MCF 10A (cell line): ENCODE results near the gene PRKG1. TPM values are rescaled to one million over a fixed set of nuclear protein-coding genes. Genes with fewer than 3 reads are reported as not detected.

Source experiments
- BruUV-seq: library from RNA; stranded (reverse); fragments of 400-500 nt; replicated peaks from 2 replicates; lab custom pipeline; 2021; lab: Mats Ljungman, UMichigan
- CTCF ChIA-PET: fragments of 300-600 bp; sonication (Branson Sonifier 250); formaldehyde crosslinking; extraction: SDS; loops from one replicate; lab custom pipeline; 2021; ENCODE audit warnings: antibody characterized with exemption, inconsistent platforms; lab: Yijun Ruan, JAX
- POLR2A ChIA-PET: fragments of 300-600, 350-650 bp; sonication (Branson Sonifier 250); formaldehyde crosslinking; extraction: SDS; loops from one replicate; lab custom pipeline; 2020; ENCODE audit warnings: antibody characterized with exemption, inconsistent platforms; lab: Yijun Ruan, JAX
- DNase-seq: peaks from one replicate; pipeline ENCODE4 v3.0.0-alpha.2; 2018; ENCODE audit not compliant: unreplicated experiment
- H3K27ac Mint-ChIP-seq: one replicate; pipeline ENCODE4 v1.8.0; 2022; ENCODE audit warnings: mild to moderate bottlenecking, low read depth, mixed read lengths; ENCODE audit not compliant: unreplicated experiment
- H3K27me3 Mint-ChIP-seq: one replicate; pipeline ENCODE4 v1.8.0; 2022; ENCODE audit warnings: mixed read lengths; ENCODE audit not compliant: insufficient read depth, unreplicated experiment
- H3K36me3 Mint-ChIP-seq: one replicate; pipeline ENCODE4 v1.8.0; 2022; ENCODE audit warnings: mild to moderate bottlenecking, moderate library complexity, mixed read lengths; ENCODE audit not compliant: insufficient read depth, unreplicated experiment
- H3K4me1 Mint-ChIP-seq: one replicate; pipeline ENCODE4 v1.8.0; 2022; ENCODE audit warnings: mixed read lengths; ENCODE audit not compliant: insufficient read depth, unreplicated experiment
- H3K4me3 Mint-ChIP-seq: one replicate; pipeline ENCODE4 v1.8.0; 2022; ENCODE audit warnings: mild to moderate bottlenecking, moderate library complexity, mixed read lengths; ENCODE audit not compliant: unreplicated experiment
- H3K9me3 Mint-ChIP-seq: one replicate; pipeline ENCODE4 v1.8.0; 2022; ENCODE audit warnings: mixed read lengths; ENCODE audit not compliant: unreplicated experiment
- intact Hi-C: fragments of 100-400 bp; cut with micrococcal nuclease; formaldehyde crosslinking; loops from 2 replicates; pipeline ENCODE4 v1.14.1; 2022
- total RNA-seq: library from RNA; stranded (reverse); gene quantifications from 2 replicates; pipeline ENCODE4 v1.2.3, GENCODE V29; 2022
- TF ChIP-seq, protein P1 (sequence below): fragments of 200-600 bp; IDR thresholded peaks from one replicate; pipeline ENCODE4 v1.8.0; 2022; ENCODE audit warnings: antibody characterized with exemption, mild to moderate bottlenecking; ENCODE audit not compliant: unreplicated experiment

PRKG1 gene
- total RNA-seq, 1 experiment from 2014 or later = 0.09 TPM

DNA sequence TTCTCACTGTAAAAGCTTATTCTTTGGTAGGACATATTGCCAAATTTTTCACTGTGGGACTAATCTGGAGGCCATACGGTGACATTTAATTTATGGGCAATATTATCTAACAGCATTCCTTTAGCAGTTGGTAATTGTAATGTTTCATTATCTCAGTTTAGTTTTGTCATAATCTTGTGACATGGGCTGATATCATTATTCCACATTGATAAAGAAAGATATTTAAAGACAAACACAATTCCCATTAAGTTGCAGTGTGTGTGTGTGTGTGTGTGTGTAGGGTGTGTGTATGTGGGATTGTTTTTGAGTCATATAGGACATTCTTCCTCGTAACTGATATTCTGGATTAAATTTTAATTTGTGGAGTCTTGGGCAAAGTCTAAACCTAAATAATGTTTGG lies 238.5 kb downstream of the PRKG1 start:
- no peak overlapping the region for H3K27ac Mint-ChIP-seq
- POLR2A ChIA-PET = no interaction called here
- no TSS peak for BruUV-seq
- no peak overlapping the region for H3K4me3 Mint-ChIP-seq
- no peak for DNase-seq
- peaks cover 19% of the 10 kb centered on the region for H3K27me3 Mint-ChIP-seq
- peaks cover 6% of the 10 kb centered on the region for H3K36me3 Mint-ChIP-seq
- intact Hi-C loops = no loop called here
- CTCF ChIA-PET = no interaction called here
- TF ChIP-seq, protein P1, sequence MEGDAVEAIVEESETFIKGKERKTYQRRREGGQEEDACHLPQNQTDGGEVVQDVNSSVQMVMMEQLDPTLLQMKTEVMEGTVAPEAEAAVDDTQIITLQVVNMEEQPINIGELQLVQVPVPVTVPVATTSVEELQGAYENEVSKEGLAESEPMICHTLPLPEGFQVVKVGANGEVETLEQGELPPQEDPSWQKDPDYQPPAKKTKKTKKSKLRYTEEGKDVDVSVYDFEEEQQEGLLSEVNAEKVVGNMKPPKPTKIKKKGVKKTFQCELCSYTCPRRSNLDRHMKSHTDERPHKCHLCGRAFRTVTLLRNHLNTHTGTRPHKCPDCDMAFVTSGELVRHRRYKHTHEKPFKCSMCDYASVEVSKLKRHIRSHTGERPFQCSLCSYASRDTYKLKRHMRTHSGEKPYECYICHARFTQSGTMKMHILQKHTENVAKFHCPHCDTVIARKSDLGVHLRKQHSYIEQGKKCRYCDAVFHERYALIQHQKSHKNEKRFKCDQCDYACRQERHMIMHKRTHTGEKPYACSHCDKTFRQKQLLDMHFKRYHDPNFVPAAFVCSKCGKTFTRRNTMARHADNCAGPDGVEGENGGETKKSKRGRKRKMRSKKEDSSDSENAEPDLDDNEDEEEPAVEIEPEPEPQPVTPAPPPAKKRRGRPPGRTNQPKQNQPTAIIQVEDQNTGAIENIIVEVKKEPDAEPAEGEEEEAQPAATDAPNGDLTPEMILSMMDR = no peak
- H3K4me1 Mint-ChIP-seq = no peaks in the 10 kb centered on the region
- H3K9me3 Mint-ChIP-seq = no peaks in the 10 kb centered on the region

DNA sequence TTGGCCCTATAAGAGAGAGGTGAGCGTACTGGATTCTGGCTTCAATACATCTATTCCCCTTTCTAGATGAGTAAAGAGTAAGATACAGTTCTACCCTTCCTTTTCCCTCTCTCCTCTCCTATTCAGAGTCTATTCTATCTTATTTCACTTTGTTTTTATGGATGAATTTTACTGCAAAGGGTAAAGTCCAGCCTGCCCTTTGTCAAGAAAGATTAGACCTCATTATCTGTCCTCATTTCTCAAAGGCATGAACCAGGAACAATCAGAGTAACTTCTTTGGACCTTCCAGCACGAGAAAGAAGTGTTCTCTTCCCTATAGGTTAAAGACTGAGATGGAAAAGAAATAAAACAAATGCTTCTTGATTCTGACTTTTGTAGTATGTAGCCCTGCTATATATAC lies 239.0 kb downstream of the PRKG1 start:
- H3K36me3 Mint-ChIP-seq = peaks cover 6% of the 10 kb centered on the region
- H3K9me3 Mint-ChIP-seq = no peaks in the 10 kb centered on the region
- no peak for DNase-seq
- intact Hi-C loops = no loop called here
- BruUV-seq = no TSS peak
- H3K27ac Mint-ChIP-seq = no peak overlapping the region
- ChIA-PET CTCF (no interaction called here), POLR2A (no interaction called here)
- TF ChIP-seq, protein P1 = no peak
- no peak overlapping the region for H3K4me3 Mint-ChIP-seq
- H3K27me3 Mint-ChIP-seq = peaks cover 16% of the 10 kb centered on the region
- no peaks in the 10 kb centered on the region for H3K4me1 Mint-ChIP-seq

DNA sequence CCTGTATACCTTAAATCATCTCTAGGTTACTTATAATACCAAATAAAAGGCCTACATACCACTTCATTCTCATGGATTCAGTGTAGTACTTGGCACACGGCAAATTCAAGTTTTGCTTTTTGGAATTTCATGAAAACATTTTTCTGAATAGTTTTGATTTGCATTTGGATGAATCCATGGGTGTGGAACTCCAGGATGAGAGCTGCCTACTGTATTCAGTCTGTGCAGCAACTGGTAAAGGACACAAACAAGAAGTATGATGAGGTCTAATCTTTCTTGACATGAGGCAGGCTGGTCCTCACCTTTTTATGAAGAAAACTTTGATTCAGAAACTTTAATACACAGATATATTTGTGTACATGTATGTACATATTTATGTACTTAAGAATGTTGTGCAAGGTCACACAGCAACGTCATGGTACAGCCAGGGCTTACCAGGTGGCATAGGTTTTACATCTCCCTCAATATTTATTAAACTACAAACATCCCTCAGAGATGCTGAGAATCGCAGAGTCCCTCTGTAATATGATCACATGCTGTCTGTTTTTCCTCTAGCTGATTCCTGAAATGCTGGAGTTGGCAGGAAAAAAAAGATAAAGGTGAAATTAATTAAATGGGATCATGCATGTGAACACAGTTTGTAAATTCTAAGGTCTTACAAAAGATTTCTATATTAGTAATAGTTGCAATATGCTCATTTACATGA lies 239.6 kb downstream of the PRKG1 start:
- ChIA-PET POLR2A (no interaction called here), CTCF (no interaction called here)
- no TSS peak for BruUV-seq
- Mint-ChIP-seq H3K27me3 (peaks cover 9% of the 10 kb centered on the region), H3K36me3 (peaks cover 6% of the 10 kb centered on the region), H3K9me3 (no peaks in the 10 kb centered on the region), H3K4me3 (no peak overlapping the region), H3K4me1 (no peaks in the 10 kb centered on the region), H3K27ac (no peak overlapping the region)
- intact Hi-C loops = no loop called here
- TF ChIP-seq, protein P1 = no peak
- DNase-seq = no peak

DNA sequence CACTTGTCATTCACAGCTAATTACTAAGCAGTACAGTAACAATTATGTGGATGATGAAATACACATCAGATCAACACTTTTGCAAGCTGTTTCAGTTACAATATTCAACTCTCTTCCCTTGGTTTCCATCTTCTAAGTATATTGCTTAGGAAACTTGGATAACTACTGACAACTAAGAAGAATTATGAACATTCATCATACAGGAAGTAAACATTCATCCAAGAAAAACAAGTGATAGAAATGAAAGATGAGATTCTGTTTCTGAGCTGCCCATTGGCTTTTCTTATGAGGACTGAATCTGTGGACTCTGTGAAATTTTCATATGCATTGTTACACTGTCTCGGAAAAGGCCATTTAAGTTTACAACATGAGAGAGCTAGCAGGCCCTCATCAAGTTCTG lies 240.2 kb downstream of the PRKG1 start:
- Mint-ChIP-seq H3K27me3 (peaks cover 4% of the 10 kb centered on the region), H3K9me3 (no peaks in the 10 kb centered on the region), H3K4me1 (no peaks in the 10 kb centered on the region), H3K4me3 (no peak overlapping the region), H3K27ac (no peak overlapping the region), H3K36me3 (peaks cover 6% of the 10 kb centered on the region)
- CTCF ChIA-PET = interaction anchor here (0.6 kb wide), 1 partner anchor 325 kb away, joined by 3 read pairs; no protein-coding TSS in a partner anchor
- intact Hi-C loops = no loop called here
- BruUV-seq = no TSS peak
- POLR2A ChIA-PET = no interaction called here
- TF ChIP-seq, protein P1 = no peak
- DNase-seq = no peak
